HepG2 (cell line): Measurements from ENCODE around the gene LAPTM4A. TPM values are rescaled to one million over a fixed set of nuclear protein-coding genes. Genes with fewer than 3 reads are reported as not detected.
A peak's percentile ranks its signal among the peaks of the same experiment; 100 is the strongest.

ENCODE experiments used
- AKNA ChIP-seq: sonication (generic); formaldehyde crosslinking; IDR thresholded peaks from 2 replicates; pipeline ENCODE4 v1.4.0; 2020; ENCODE audit warnings: missing genetic modification reagents, borderline replicate concordance
- DNMT3B ChIP-seq: conservative IDR thresholded peaks from 2 replicates; pipeline ENCODE4 v1.6.1; 2016; ENCODE audit warnings: missing biosample characterization, control low read depth
- E2F5 ChIP-seq: sonication (generic); formaldehyde crosslinking; conservative IDR thresholded peaks from 2 replicates; pipeline ENCODE4 v1.4.0; 2020; ENCODE audit warnings: missing genetic modification reagents
- FOXO1 ChIP-seq: sonication (generic); formaldehyde crosslinking; IDR thresholded peaks from 2 replicates; pipeline ENCODE4 v1.4.0; 2020; ENCODE audit warnings: missing genetic modification reagents
- HHEX ChIP-seq: IDR thresholded peaks from 2 replicates; pipeline ENCODE4 v1.6.1; 2016; ENCODE audit warnings: control low read depth
- MYNN ChIP-seq: sonication (generic); formaldehyde crosslinking; IDR thresholded peaks from 2 replicates; pipeline ENCODE4 v1.4.0; 2020; ENCODE audit warnings: mild to moderate bottlenecking, low read depth, missing genetic modification reagents
- SMYD3 ChIP-seq: sonication (generic); formaldehyde crosslinking; IDR thresholded peaks from 2 replicates; pipeline ENCODE4 v1.8.1; 2023; ENCODE audit warnings: mild to moderate bottlenecking, missing genetic modification reagents
- WIZ ChIP-seq: sonication (generic); formaldehyde crosslinking; IDR thresholded peaks from 2 replicates; pipeline ENCODE4 v1.5.1; 2020; ENCODE audit warnings: mild to moderate bottlenecking, missing genetic modification reagents
- ZBTB7B ChIP-seq: sonication (generic); formaldehyde crosslinking; IDR thresholded peaks from 2 replicates; pipeline ENCODE4 v1.4.0; 2020; ENCODE audit warnings: missing genetic modification reagents
- ZNF503 ChIP-seq: sonication (generic); formaldehyde crosslinking; IDR thresholded peaks from 2 replicates; pipeline ENCODE4 v1.4.0; 2020; ENCODE audit warnings: missing genetic modification reagents
- ZNF552 ChIP-seq: sonication (generic); formaldehyde crosslinking; IDR thresholded peaks from 2 replicates; pipeline ENCODE4 v1.9.0; 2022; ENCODE audit warnings: missing genetic modification reagents, mild to moderate bottlenecking, borderline replicate concordance
- ZSCAN29 ChIP-seq: sonication (generic); formaldehyde crosslinking; conservative IDR thresholded peaks from 2 replicates; pipeline ENCODE4 v1.4.0; 2020; ENCODE audit warnings: mild to moderate bottlenecking, missing genetic modification reagents
- ZSCAN30 ChIP-seq: sonication (generic); formaldehyde crosslinking; IDR thresholded peaks from 2 replicates; pipeline ENCODE4 v1.5.0; 2020; ENCODE audit warnings: mild to moderate bottlenecking, missing genetic modification reagents
- ZXDC ChIP-seq: sonication (generic); formaldehyde crosslinking; IDR thresholded peaks from 2 replicates; pipeline ENCODE4 v1.5.0; 2020; ENCODE audit warnings: mild to moderate bottlenecking, missing genetic modification reagents
- polyA plus RNA-seq, 8 experiments: library from polyadenylated mRNA; depleted of rRNA in 3 of 8; stranded (reverse) in 7 of 8; unstranded in 1 of 8; fragments of >200 nt; fragmentation: Illumina TruSeq in 4 of 8; extraction: Trizol in 4 of 8; gene quantifications; 2 replicates each; pipeline versions ENCODE4 v1.2.1 to v1.2.3, GENCODE V29; 2011 to 2016; ENCODE audit warnings: low read depth in 4 of 8, missing spikeins in 1 of 8, mixed read lengths in 1 of 8; ENCODE audit not compliant: insufficient read depth in 1 of 8
- total RNA-seq, 5 experiments: library from RNA; depleted of rRNA; stranded (reverse); fragments of >200 nt; fragmentation: Illumina TruSeq; extraction: Trizol; gene quantifications; 2 replicates each; pipeline ENCODE4 v1.2.3, GENCODE V29; 2016; ENCODE audit warnings: low read depth in 1 of 5
- TF ChIP-seq, protein P1 (sequence below): IDR thresholded peaks from 2 replicates; pipeline ENCODE4 v1.6.1; 2012; ENCODE audit warnings: inconsistent platforms
- TF ChIP-seq, protein P2 (sequence below): sonication (generic); formaldehyde crosslinking; IDR thresholded peaks from 2 replicates; pipeline ENCODE4 v1.4.0; 2020; ENCODE audit warnings: low read depth, mild to moderate bottlenecking, missing genetic modification reagents

Gene LAPTM4A
- total and polyA plus RNA-seq, 2 of the 13 experiments (the other 11 are each of a cell fraction or from before 2014, with no cell fraction given) = 116 to 558 TPM

DNA sequence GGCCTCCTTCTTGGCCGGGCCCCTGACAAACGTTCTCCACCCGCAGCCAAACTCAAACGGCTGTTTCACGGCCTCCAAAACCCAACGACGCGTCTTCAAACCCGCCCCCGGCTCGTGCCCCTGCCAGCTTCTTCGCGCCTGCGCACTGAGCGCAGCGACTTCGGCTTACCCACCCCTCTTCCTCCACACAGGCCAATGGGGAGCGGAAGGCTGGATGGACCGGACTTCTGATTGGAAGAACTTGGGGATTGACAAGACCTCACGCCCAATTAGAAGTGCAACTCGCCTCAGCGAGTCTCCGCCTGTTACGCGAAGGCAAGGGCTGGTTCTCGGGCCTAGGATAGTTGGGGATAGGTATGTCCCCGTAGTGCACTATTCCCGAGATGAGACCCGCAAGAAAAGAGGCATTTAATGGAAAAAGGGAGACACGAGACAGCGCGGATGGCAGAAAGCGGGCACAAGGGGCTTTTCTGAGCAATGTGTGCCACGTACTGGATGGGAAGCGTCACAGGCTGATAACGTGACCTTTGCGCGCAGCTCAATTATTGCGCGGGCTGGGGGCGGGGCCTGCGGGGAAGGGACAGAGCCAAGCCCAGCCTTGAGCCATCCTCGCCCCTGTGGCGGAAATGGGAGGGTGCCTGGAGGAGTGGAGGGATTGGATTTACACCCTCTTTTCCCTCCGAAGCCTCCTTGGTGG, at the start of gene LAPTM4A (continued):
- peak; percentile 30 for TF ChIP-seq ZNF552 (CRISPR knock-in tag)
- TF ChIP-seq, protein P1, sequence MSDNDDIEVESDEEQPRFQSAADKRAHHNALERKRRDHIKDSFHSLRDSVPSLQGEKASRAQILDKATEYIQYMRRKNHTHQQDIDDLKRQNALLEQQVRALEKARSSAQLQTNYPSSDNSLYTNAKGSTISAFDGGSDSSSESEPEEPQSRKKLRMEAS = peak; percentile 88
- peak; percentile 73; the same call in 1 of the 2 replicates for TF ChIP-seq WIZ (CRISPR knock-in tag)
- TF ChIP-seq ZSCAN29 = peak; percentile 85
- peak; percentile 51 for TF ChIP-seq ZBTB7B (CRISPR knock-in tag)
- no peak; the same call in 1 of the 2 replicates for TF ChIP-seq HHEX (CRISPR knock-in tag)
- TF ChIP-seq ZNF503 (CRISPR knock-in tag) = peak; percentile 34
- TF ChIP-seq, protein P2, sequence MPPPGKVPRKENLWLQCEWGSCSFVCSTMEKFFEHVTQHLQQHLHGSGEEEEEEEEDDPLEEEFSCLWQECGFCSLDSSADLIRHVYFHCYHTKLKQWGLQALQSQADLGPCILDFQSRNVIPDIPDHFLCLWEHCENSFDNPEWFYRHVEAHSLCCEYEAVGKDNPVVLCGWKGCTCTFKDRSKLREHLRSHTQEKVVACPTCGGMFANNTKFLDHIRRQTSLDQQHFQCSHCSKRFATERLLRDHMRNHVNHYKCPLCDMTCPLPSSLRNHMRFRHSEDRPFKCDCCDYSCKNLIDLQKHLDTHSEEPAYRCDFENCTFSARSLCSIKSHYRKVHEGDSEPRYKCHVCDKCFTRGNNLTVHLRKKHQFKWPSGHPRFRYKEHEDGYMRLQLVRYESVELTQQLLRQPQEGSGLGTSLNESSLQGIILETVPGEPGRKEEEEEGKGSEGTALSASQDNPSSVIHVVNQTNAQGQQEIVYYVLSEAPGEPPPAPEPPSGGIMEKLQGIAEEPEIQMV = peak; percentile 83; the same call in 1 of the 2 replicates
- TF ChIP-seq ZSCAN30 (CRISPR knock-in tag) = no peak
- TF ChIP-seq AKNA (CRISPR knock-in tag) = no peak
- TF ChIP-seq E2F5 (CRISPR knock-in tag) = no peak
- TF ChIP-seq MYNN = no peak; the same call in 1 of the 2 replicates
- no peak for TF ChIP-seq ZXDC
- peak; percentile 87; the same call in 1 of the 2 replicates for TF ChIP-seq SMYD3 (CRISPR knock-in tag)
- TF ChIP-seq DNMT3B (CRISPR knock-in tag) = peak; percentile 99; the same call in 1 of the 2 replicates
- TF ChIP-seq FOXO1 (CRISPR knock-in tag) = peak; percentile 64; the same call in 1 of the 2 replicates
